Right lung (tissue), 5 donors: Measurements from ENCODE around the gene SLC7A4. TPM values are rescaled to one million over a fixed set of nuclear protein-coding genes. Genes with fewer than 3 reads are reported as not detected.

Experiments used
- DNase-seq, 2 donors: peaks; one replicate each; pipeline ENCODE4 v3.0.0-alpha.2; 2013
- polyA plus RNA-seq, 5 donors: library from polyadenylated mRNA; unstranded; fragments of 120-200 nt; gene quantifications; one replicate each; pipeline versions ENCODE4 v1.2.1 to v1.2.3, GENCODE V29; 2013; ENCODE audit warnings: inconsistent platforms in 1 of 5, low replicate concordance in 1 of 5; ENCODE audit not compliant: insufficient read length in 5 of 5, insufficient read depth in 1 of 5

Gene SLC7A4
- polyA plus RNA-seq, 5 donors = 0.18 to 0.78 (median 0.46) TPM

- DNase-seq = no peak
Measured at GRCh38 chr22:20999350-21000206, 32.8 kb downstream of the SLC7A4 start.

DNA sequence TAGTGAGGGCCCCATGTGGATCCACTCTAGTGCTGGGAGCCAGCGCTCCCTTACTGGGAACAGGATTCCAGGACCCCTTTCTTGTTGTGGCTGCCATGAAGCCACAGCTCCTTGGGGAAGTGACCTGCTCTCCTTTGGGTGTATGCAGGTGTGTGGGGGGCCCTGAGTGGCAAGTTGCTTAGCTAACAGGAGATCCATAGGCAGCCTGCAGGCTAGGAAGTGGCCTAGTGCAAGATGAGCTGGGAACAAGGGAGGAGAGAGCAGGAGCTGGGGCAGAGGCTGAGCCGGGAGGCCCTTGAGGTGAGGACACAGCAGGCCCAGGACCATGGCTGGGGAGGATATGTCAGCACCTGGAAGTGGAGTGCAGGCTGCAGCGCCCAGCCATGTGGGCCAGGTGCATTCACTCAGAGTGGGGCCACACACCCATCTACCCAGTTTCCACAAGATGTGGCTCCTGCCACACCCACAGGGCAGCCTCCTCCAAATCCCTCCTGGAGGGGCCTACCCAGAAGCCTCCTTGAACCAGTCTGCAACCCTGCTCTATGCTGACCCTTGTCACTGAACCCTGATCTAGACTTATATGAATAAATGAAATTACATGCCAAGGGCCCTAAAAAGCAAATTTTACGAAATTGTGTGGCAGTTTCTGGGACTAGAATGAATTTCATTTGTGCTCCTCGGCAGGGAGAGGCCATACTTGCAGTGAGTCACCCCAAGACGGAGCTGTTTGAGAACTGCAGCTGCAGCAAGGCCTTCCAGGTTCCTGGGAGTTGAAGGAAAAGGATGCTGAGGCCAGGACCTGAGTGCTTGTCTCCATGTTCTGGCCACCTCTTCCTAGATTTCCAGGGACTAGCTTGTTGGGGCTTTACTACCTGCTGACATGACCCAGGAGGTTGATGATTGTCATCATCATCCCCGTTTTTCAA lies 33.7 kb downstream of the SLC7A4 start:
- DNase-seq = no peak

- no peak for DNase-seq
Measured at GRCh38 chr22:20997536-20998257, 34.7 kb downstream of the SLC7A4 start.

DNA sequence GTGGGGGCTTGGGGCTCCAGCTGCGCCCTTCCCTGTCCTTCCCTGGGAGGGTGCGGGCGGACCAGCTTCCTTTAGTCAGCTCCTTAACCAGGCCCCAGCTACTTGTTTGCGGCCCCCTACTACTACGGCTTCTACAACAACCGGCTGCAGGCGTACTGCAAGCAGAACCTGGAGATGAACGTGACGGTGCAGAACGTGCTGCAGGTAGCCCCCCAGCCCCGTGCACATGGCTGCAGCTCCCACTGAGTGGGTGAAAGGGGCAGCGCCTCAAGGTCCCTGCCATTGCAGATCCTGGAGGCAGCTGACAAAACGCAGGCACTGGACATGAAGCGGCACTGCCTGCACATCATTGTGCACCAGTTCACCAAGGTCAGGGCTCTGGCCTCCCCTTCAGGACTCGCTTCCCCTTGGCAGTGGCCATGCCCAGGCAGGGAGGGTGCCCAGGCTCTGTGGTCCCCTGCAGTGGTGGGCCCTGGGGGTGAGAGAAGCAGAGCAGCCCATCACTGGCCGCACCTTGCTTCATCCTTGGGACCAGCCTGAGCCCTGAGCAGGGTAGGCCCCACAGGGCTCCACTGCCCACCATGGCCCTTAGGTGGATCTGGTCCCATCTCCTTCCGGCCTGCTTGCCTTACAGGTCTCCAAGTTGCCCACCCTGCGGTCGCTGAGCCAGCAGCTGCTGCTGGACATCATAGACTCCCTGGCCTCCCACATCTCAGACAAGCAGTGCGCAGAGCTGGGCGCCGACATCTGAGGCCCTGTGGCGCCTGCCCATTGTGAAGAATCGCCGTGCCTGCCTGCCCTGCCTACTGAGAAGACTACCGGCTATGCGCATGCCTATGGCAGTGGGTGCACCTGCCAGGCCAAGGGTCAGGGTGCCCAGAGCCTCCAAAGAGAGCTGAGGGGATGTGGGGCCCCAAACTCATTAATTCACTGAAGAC lies 35.5 kb downstream of the SLC7A4 start:
- no peak for DNase-seq

GRCh38 chr22:20996031-20996410 lies 36.3 kb downstream of the SLC7A4 start:
- DNase-seq = no peak

DNA sequence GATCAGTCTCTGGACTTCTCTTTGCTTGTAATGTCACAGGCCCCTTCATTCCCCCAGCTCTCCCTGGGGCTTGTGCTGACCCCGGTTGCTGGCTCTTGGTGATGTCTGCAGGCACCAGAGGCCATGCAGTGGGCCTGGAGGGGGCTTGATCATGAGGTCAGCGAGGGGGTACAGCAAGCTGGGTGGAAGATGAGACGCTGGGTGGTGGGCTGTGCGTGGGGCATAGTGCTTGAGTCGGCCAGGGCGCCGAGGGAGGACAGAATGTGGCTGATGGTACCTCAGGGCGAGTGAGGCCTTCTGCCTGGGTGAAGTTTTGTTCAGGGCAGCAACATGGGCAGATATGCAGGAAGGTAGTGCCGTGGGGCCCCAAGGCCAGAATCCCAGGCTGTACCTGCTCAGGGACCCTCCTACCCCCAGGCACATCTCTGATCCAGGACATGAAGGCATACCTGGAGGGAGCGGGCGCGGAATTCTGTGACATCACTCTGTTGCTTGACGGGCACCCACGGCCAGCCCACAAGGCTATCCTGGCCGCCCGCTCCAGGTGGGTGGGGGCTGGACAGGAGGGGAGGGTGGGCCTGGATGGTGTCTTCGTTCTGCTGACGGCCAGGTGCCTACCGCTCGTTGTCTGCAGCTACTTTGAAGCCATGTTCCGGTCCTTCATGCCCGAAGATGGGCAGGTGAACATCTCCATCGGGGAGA lies 36.9 kb downstream of the SLC7A4 start:
- no peak for DNase-seq

GRCh38 chr22:20994902-20995241 lies 37.5 kb downstream of the SLC7A4 start:
- no peak for DNase-seq

DNA sequence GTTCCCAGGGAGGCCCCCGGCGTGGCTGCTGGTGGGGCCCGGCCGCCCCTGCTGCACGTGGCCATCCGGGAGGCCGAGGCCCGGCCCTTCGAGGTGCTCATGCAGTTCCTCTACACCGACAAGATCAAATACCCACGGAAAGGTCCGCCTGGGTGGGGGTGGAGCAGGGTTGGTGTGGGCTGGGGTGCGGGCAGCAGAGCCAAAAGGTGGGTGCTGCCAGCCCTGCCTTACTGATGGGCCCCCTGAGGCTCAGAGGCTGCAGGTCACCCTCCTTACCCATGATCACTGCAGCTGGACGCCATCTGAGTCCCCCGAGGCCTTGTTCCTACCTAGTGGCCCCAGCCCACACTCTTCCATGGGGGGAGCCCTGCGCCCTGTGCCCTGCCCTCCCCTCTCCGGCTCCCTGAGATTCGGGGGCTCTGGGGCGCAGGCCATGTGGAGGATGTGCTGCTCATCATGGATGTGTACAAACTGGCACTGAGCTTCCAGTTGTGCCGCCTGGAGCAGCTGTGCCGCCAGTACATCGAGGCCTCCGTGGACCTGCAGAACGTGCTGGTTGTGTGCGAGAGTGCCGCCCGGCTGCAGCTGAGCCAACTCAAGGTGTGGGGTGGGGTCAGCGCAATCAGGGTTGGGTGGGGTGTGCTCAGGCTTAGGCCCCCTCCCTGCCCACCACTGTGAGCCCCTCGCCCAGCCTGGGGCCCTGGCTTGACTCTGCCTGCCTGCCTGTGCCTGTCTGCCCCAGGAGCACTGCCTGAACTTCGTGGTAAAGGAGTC lies 38.0 kb downstream of the SLC7A4 start:
- DNase-seq = no peak

DNA sequence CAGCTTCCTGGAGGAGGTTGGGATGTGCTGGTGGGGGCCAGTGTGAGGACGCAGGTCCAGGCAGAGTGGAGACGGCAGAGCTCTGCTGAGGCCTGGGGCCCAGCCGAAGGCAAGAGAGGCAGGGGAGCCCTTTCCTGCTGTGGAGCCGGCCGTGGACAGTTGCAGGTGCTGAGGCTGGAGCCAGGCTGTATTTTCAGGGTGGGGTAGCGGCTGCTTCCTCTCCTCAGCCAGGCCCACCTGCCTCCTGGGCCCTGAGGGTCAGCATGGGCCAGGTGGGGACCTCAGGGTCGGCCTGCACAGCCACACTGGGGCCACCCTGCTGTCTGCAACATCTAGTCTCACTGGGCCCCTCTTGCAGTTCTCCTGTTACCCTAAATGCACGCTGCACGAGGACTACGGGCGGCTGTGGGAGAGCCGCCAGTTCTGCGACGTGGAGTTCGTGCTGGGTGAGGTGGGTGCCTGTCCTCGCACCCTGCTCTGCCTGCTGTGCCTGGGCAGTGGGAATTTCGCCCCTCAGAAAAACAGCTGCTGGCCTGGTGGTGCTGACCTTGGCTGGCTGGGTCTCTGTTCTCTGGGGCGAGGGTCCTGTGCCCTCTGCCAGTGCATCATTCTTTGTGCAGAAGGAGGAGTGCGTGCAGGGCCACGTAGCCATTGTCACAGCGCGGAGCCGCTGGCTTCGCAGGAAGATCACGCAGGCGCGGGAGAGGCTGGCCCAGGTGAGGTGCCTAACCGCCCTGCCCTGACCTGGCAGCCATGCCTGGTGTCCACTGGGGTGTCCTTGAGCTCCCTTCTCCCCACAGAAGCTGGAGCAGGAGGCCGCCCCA lies 38.8 kb downstream of the SLC7A4 start:
- DNase-seq = no peak

DNA sequence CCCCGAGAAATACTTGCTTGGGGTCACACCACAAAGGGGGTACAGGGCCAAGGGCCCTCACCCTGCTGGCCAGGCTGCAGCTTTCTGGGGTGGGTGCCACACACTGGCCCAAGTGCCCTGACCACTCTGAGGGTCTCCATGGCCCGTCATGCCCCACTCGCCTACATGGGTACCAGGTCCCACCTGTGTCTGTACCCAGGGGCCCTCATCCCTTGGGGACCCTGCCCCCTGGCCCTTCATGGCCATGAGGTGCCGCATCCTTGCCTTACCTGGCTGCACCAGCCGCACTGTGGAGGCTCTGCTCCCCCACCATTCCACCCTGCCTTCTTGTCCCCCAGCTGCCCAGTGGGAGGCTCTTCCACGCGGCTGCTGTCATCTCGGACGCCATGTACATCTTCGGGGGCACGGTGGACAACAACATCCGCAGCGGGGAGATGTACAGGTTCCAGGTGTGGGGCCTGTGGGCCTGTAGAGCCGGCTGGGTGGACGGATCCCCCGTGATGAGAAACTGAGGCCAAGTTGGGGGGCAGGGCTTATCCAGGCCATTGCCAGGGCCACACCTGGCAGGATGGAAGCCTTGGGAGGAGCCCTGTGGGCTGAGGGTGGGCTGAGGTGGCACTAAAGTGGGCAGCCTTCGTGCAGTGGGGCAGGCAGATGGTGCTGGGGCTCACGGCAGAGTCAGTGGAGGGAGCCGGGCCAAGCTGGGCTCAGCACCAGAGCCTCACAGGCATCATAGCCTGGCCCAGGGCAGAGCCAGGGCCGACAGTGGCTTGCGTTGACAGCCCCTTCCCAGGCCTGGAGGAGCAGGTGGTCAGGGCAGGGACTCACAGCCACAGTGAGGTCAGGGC lies 39.7 kb downstream of the SLC7A4 start:
- DNase-seq = no peak

- DNase-seq = no peak
Measured at GRCh38 chr22:20992056-20992442, 40.3 kb downstream of the SLC7A4 start.

DNA sequence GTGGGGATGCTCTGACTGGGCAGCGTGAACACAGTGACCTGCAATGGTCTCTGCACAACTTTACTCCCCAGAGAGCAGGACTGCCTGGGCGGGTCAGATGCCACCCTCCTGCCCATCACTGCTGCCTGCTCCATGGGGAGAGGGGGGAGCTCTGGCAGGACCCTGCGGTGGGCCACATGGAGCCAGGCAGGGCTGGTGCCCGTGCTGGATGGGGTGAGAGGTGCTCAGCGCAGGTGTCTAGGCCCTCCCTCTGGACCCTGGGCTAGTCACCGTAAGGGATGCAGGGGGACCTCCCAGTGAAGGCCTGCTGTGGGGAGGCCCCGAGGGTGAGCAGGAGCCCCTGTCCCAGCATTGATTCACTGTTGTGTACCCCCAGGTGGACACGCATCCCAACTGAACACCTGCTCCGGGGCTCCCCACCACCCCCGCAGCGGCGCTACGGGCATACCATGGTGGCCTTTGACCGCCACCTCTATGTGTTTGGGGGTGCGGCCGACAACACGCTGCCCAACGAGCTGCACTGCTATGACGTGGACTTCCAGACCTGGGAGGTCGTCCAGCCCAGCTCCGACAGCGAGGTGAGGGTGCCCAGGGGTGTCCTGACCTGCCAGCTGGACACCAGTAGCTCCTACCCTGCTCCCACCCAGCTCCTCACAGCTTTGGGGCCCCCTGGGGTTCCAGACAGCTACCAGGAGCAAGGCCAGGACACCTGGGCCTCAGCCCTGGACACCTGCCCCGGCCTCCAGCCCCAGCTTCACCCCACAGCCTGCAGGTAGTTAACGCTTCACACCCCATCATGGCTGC lies 40.9 kb downstream of the SLC7A4 start:
- no peak for DNase-seq

DNA sequence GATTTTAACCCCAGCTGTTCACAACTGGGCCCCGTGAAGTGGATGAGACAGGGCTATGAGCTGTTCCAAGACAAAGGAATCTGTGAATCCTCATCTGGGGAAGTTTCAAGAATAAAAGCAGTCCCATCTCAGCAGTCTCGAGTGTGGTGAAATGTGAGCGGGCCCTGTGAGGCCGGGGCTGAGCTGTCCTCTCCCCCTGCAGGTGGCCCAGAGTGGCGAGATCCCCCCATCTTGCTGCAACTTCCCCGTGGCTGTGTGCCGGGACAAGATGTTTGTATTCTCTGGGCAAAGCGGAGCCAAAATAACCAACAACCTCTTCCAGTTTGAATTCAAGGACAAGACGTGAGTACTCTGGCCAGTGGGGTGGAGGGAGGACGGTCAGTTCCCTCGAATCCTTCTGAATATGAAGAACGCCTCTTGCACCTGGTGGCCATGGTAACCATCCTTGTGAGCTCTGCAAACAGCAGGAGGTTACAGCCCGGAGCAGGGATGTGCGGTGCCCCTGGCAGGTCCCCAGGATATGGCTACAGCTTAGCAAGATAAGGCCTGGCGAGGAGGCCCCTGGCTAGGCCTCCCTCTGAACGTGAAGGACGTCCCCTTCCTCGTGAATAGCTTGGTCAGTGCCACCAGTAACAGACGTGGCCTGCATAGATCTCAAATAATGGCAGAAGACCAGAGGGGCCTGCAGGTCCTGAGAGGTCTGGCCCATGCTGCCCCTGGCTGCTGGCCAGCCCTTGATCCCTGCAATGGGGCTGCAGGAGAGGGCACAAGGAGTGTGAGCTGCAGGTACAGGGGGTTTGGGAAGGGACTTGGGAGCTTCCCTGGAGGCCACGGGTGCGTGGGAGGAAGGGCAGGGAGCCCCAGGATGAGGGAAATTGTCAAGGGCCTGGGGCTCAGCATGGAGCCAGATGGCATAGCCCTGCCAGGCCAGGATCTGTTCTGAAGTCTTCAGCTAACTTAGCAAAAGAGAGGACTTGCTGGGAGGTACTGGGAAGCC lies 41.9 kb downstream of the SLC7A4 start:
- DNase-seq = no peak

DNA sequence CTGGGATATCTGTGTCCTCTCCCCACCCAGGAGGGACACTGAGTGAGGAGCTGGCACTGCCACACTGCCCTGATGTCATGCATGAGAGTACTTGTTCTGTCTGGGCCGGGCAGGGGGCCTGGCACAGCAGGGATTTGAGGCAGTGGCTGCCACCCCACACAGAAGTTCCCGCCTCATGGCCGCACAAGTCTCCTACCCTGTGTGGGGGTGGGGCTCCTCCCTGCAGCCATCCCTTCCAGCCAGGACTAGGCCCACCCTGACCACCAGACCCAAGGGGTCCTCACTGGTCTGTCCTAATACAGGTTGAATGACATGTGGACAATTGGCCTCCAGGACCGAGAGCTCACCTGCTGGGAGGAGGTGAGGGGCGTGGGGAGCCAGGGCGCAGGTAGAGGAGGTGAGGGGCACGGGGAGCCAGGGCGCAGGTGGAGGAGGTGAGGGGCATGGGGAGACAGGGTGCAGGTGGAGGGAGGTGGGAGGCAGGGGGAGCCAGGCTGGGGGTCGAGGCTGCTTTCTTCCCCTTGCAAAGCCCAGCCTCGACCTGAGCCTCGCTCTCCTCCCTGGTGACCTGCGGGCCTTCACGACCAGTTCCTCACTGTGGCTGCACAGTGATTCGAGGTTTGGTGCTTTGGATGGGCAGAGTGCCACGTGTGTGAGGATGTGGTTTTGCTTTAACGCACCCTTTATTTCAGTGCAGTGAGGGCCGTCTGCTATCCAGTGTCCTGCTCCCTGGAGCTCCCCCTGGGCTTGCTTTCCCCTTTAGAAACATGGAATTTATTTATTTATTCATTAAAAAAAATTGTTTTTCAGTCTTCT lies 42.8 kb downstream of the SLC7A4 start:
- DNase-seq = no peak
